ENCODE measurements around the gene PLXNB2. TPM values are rescaled to one million over a fixed set of nuclear protein-coding genes. Genes with fewer than 3 reads are reported as not detected.
A peak's percentile ranks its signal among the peaks of the same experiment; 100 is the strongest.

Gene PLXNB2
- total and polyA plus RNA-seq, 2 donors from 2014 or later: 128 to 383 TPM

- Histone ChIP-seq H3K27ac (ENCODE audit: low read depth in 2 of 2, low read length in 2 of 2) (no peak overlapping the region), H3K27me3 (ENCODE audit: control insufficient read depth, insufficient read depth, low read length) (no peaks in the 10 kb centered on the region), H3K9me3 (ENCODE audit: control insufficient read depth in 2 of 3, insufficient read depth in 1 of 3, low read length in 3 of 3) (no peaks in the 10 kb centered on the region), H3K4me3 (ENCODE audit: low read length in 3 of 3) (no peak overlapping the region), H3K4me1 (ENCODE audit: control insufficient read depth in 2 of 3, insufficient read depth in 2 of 3, low read depth in 1 of 3, low read length in 3 of 3) (peaks cover 0 to 30% (median 3%) of the 10 kb centered on the region in 3 donors), H3K36me3 (ENCODE audit: control insufficient read depth in 2 of 3, insufficient read depth in 3 of 3, low read length in 3 of 3) (no peaks in the 10 kb centered on the region), H3K9ac (ENCODE audit: low read length in 3 of 3) (no peak overlapping the region)
- DNase-seq: peak in 2 of 5 donors; percentile 55 to 60
- intact Hi-C loops (cut with DNase I): no loop called here
- FAIRE-seq: no peak
- no peak for TF ChIP-seq CTCF (IDR thresholded peaks at IDR 0.05; ENCODE audit: borderline replicate concordance, extremely low read depth, insufficient read depth)
Observed at GRCh38 chr22:50313600-50313999, 6.2 kb upstream of the PLXNB2 start.

GRCh38 chr22:50313021-50313420 lies 5.6 kb upstream of the PLXNB2 start:
- no peak for TF ChIP-seq CTCF (IDR thresholded peaks at IDR 0.05; ENCODE audit: borderline replicate concordance, extremely low read depth, insufficient read depth)
- H3K27me3 ChIP-seq (ENCODE audit: control insufficient read depth, insufficient read depth, low read length): no peaks in the 10 kb centered on the region
- H3K36me3 ChIP-seq (ENCODE audit: control insufficient read depth in 2 of 3, insufficient read depth in 3 of 3, low read length in 3 of 3): no peaks in the 10 kb centered on the region
- no peak for FAIRE-seq
- H3K9ac ChIP-seq (ENCODE audit: low read length in 3 of 3): no peak overlapping the region
- H3K4me3 ChIP-seq (ENCODE audit: low read length in 3 of 3): no peak overlapping the region
- peak in 2 of 5 donors; percentile 59 to 72 for DNase-seq
- peaks cover 0 to 33% (median 4%) of the 10 kb centered on the region in 3 donors for H3K4me1 ChIP-seq (ENCODE audit: control insufficient read depth in 2 of 3, insufficient read depth in 2 of 3, low read depth in 1 of 3, low read length in 3 of 3)
- H3K9me3 ChIP-seq (ENCODE audit: control insufficient read depth in 2 of 3, insufficient read depth in 1 of 3, low read length in 3 of 3): no peaks in the 10 kb centered on the region
- intact Hi-C loops (cut with DNase I): no loop called here
- H3K27ac ChIP-seq (ENCODE audit: low read depth in 2 of 2, low read length in 2 of 2): no peak overlapping the region

- TF ChIP-seq CTCF (IDR thresholded peaks at IDR 0.05; ENCODE audit: borderline replicate concordance, extremely low read depth, insufficient read depth): no peak
- H3K9ac ChIP-seq (ENCODE audit: low read length in 3 of 3): no peak overlapping the region
- H3K27ac ChIP-seq (ENCODE audit: low read depth in 2 of 2, low read length in 2 of 2): no peak overlapping the region
- no peaks in the 10 kb centered on the region for H3K9me3 ChIP-seq (ENCODE audit: control insufficient read depth in 2 of 3, insufficient read depth in 1 of 3, low read length in 3 of 3)
- FAIRE-seq (no peak), DNase-seq (peak in 1 of 5 donors; percentile 71)
- H3K4me1 ChIP-seq (ENCODE audit: control insufficient read depth in 2 of 3, insufficient read depth in 2 of 3, low read depth in 1 of 3, low read length in 3 of 3): peaks cover 0 to 36% (median 4%) of the 10 kb centered on the region in 3 donors
- intact Hi-C loops (cut with DNase I): no loop called here
- no peak overlapping the region for H3K4me3 ChIP-seq (ENCODE audit: low read length in 3 of 3)
- no peaks in the 10 kb centered on the region for H3K27me3 ChIP-seq (ENCODE audit: control insufficient read depth, insufficient read depth, low read length)
- H3K36me3 ChIP-seq (ENCODE audit: control insufficient read depth in 2 of 3, insufficient read depth in 3 of 3, low read length in 3 of 3): no peaks in the 10 kb centered on the region
Observed at GRCh38 chr22:50312371-50312770, 4.9 kb upstream of the PLXNB2 start.

Data from kidney (tissue), 14 donors.